ENCODE results near the gene SEMA3E. TPM values are rescaled to one million over a fixed set of nuclear protein-coding genes. Genes with fewer than 3 reads are reported as not detected.

Gene SEMA3E
- total RNA-seq, 4 donors from 2014 or later: 0.94 to 6.9 (median 2.2) TPM

- Histone ChIP-seq H3K4me1 (no peaks in the 10 kb centered on the region), H3K27ac (no peak overlapping the region), H3K27me3 (no peaks in the 10 kb centered on the region), H3K36me3 (no peaks in the 10 kb centered on the region), H3K4me3 (replicated peaks in 1 of 3) (no peak overlapping the region), H3K9me3 (no peaks in the 10 kb centered on the region)
- TF ChIP-seq CTCF (IDR thresholded peaks at IDR 0.05) (no peak), POLR2A (IDR thresholded peaks at IDR 0.05) (no peak)
- 90 to 96% methylated on average over 2 of the region's 2 CpGs for WGBS, 2 donors
- DNase-seq: no peak
- intact Hi-C loops (cut with DNase I): no loop called here
Observed at GRCh38 chr7:83502636-83503035, 146.3 kb downstream of the SEMA3E start.

GRCh38 chr7:83494683-83495082, 154.3 kb downstream of the SEMA3E start:
- H3K4me3 ChIP-seq (replicated peaks in 1 of 3): no peak overlapping the region
- H3K9me3 ChIP-seq: no peaks in the 10 kb centered on the region
- H3K27me3 ChIP-seq: no peaks in the 10 kb centered on the region
- no peaks in the 10 kb centered on the region for H3K36me3 ChIP-seq
- 96% methylated on average over 2 of the region's 2 CpGs for WGBS, 2 donors
- TF ChIP-seq CTCF (IDR thresholded peaks at IDR 0.05) (no peak), POLR2A (IDR thresholded peaks at IDR 0.05) (no peak)
- DNase-seq: no peak
- no peaks in the 10 kb centered on the region for H3K4me1 ChIP-seq
- intact Hi-C loops (cut with DNase I): no loop called here
- no peak overlapping the region for H3K27ac ChIP-seq

DNA sequence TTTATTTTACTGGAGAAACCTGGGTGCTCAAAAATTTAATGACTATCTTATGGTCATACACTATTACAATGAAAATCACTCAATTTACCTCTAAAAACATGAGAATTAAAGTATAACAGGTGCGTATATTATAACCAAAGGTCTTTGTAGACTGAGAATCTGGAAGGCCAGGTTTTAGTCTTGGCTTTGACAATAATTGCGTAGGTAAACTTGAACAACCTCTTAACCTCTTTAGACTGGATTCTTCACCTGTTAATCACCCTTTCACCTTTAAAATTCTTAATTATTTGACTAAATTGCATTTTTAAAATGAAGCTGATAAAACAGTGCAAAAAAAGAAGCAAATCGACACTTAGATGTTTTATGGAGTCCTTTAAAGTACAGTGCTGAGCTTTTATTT, 156.1 kb downstream of the SEMA3E start:
- DNase-seq: no peak
- Histone ChIP-seq H3K4me1 (no peaks in the 10 kb centered on the region), H3K27ac (no peak overlapping the region), H3K36me3 (no peaks in the 10 kb centered on the region), H3K27me3 (no peaks in the 10 kb centered on the region), H3K9me3 (no peaks in the 10 kb centered on the region), H3K4me3 (replicated peaks in 1 of 3) (no peak overlapping the region)
- TF ChIP-seq CTCF (IDR thresholded peaks at IDR 0.05): no peak
- no peak for TF ChIP-seq POLR2A (IDR thresholded peaks at IDR 0.05)
- intact Hi-C loops (cut with DNase I): no loop called here
- WGBS, 2 donors: 83 to 84% methylated on average over 3 of the region's 3 CpGs

DNA sequence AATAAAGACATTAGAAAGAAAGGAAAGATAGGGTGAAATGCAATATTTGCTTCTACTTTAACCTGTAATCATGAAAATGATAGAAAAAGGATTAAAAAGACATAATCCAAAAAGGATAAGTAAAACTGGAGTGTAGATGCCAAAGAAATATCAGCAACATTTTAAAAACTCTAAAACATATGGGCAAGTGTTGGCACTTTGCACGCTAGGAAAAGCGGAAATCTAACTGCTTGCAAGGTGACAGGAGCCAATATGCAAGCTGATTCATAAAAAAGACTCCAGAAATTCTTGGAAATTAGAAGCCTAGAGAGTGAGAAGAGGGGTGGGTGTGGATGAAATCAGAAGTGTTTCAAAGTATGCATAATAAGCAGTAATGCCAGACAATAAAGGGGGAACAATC, 161.1 kb downstream of the SEMA3E start:
- WGBS, 2 donors: 90 to 92% methylated on average over 2 of the region's 2 CpGs
- Histone ChIP-seq H3K4me1 (no peaks in the 10 kb centered on the region), H3K4me3 (replicated peaks in 1 of 3) (no peak overlapping the region), H3K27ac (no peak overlapping the region), H3K36me3 (no peaks in the 10 kb centered on the region), H3K27me3 (no peaks in the 10 kb centered on the region), H3K9me3 (no peaks in the 10 kb centered on the region)
- TF ChIP-seq POLR2A (IDR thresholded peaks at IDR 0.05): no peak
- TF ChIP-seq CTCF (IDR thresholded peaks at IDR 0.05): no peak
- DNase-seq: no peak
- intact Hi-C loops (cut with DNase I): no loop called here

- DNase-seq: no peak
- intact Hi-C loops (cut with DNase I): no loop called here
- no peak overlapping the region for H3K27ac ChIP-seq
Observed at GRCh38 chr7:83486957-83487356, 162.0 kb downstream of the SEMA3E start.

More at GRCh38 chr7:83486957-83487356, 162.0 kb downstream of the SEMA3E start:
- H3K9me3 ChIP-seq: no peaks in the 10 kb centered on the region
- no peak overlapping the region for H3K4me3 ChIP-seq (replicated peaks in 1 of 3)
- no peaks in the 10 kb centered on the region for H3K27me3 ChIP-seq
- WGBS, 2 donors: 72 to 87% methylated on average over 2 of the region's 2 CpGs
- H3K4me1 ChIP-seq: no peaks in the 10 kb centered on the region
- H3K36me3 ChIP-seq: no peaks in the 10 kb centered on the region
- TF ChIP-seq POLR2A (IDR thresholded peaks at IDR 0.05) (no peak), CTCF (IDR thresholded peaks at IDR 0.05) (no peak)

All from thyroid gland (tissue), 4 donors.